Vagina (tissue), 2 donors: ENCODE data around the gene FBXL4.

Experiments used
- POLR2A ChIP-seq, 2 donors: fragments of 450-650 bp; IDR thresholded peaks; one replicate each; pipeline ENCODE4 v1.6.1; 2017; ENCODE audit warnings: antibody characterized with exemption in 2 of 2, mild to moderate bottlenecking in 2 of 2, moderate library complexity in 2 of 2
- TF ChIP-seq, protein P1 (sequence below), 3 experiments: fragments of 450-650 bp in 2 of 3; fragments of 200-600 bp in 1 of 3; sonication (generic) in 1 of 3; IDR thresholded peaks; one replicate each; pipeline ENCODE4 v1.5.1; 2017 to 2019; ENCODE audit warnings: antibody characterized with exemption in 3 of 3, mild to moderate bottlenecking in 2 of 3, moderate library complexity in 2 of 3

DNA sequence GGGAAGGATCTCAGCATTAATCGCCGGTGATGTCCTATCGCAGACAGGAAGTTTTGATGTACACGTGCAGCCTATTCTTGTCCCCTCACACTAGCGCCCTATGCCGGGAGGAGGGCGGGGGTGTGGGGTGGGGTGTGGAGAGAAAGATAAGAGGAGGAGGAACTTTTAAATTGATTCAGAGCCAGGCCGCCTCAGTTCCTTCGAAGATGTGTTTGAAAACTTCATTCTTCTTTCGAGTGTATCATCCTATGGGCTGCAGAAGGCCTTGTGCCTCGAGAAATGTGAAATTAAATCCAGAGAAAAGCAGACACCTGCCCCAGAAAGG is 115.8 kb downstream of the FBXL4 start:
- no peak for TF ChIP-seq POLR2A (IDR thresholded peaks at IDR 0.05)
- TF ChIP-seq, protein P1, sequence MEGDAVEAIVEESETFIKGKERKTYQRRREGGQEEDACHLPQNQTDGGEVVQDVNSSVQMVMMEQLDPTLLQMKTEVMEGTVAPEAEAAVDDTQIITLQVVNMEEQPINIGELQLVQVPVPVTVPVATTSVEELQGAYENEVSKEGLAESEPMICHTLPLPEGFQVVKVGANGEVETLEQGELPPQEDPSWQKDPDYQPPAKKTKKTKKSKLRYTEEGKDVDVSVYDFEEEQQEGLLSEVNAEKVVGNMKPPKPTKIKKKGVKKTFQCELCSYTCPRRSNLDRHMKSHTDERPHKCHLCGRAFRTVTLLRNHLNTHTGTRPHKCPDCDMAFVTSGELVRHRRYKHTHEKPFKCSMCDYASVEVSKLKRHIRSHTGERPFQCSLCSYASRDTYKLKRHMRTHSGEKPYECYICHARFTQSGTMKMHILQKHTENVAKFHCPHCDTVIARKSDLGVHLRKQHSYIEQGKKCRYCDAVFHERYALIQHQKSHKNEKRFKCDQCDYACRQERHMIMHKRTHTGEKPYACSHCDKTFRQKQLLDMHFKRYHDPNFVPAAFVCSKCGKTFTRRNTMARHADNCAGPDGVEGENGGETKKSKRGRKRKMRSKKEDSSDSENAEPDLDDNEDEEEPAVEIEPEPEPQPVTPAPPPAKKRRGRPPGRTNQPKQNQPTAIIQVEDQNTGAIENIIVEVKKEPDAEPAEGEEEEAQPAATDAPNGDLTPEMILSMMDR (IDR thresholded peaks at IDR 0.05), result no peak
